Neuronal stem cell (in vitro differentiated cells): ENCODE measurements around the gene ZFAND3.
"Not testable (repeated sequence)": the region's sequence is repeated elsewhere in the genome, so short reads cannot be mapped to it uniquely, and the experiment has no call there.

Experiments used
- DNase-seq: peaks from one replicate; pipeline ENCODE4 v3.0.0-alpha.2; 2013; ENCODE audit warnings: low spot score
- H2AFZ ChIP-seq: one replicate; pipeline ENCODE4 v1.6.1; 2013; ENCODE audit warnings: mild to moderate bottlenecking, low read length, inconsistent platforms
- H2AK5ac ChIP-seq: 2 replicates; pipeline ENCODE4 v1.6.1; 2013; ENCODE audit warnings: low read depth, mild to moderate bottlenecking, inconsistent platforms, low read length, moderate library complexity, mixed read lengths
- H2BK120ac ChIP-seq: 2 replicates; pipeline ENCODE4 v1.6.1; 2013; ENCODE audit warnings: low read depth, mild to moderate bottlenecking, inconsistent platforms, low read length, moderate library complexity, mixed read lengths
- H2BK12ac ChIP-seq: one replicate; pipeline ENCODE4 v1.6.1; 2013; ENCODE audit warnings: low read length, inconsistent platforms
- H2BK15ac ChIP-seq: 2 replicates; pipeline ENCODE4 v1.6.1; 2013; ENCODE audit warnings: mild to moderate bottlenecking, low read length, inconsistent platforms, mixed read lengths
- H2BK5ac ChIP-seq: one replicate; pipeline ENCODE4 v1.6.1; 2013; ENCODE audit warnings: inconsistent platforms, mild to moderate bottlenecking, low read length, moderate library complexity
- H3K14ac ChIP-seq: one replicate; pipeline ENCODE4 v1.6.1; 2013; ENCODE audit warnings: low read length, inconsistent platforms
- H3K18ac ChIP-seq: 2 replicates; pipeline ENCODE4 v1.6.1; 2013; ENCODE audit warnings: low read length, inconsistent platforms
- H3K23ac ChIP-seq: 2 replicates; pipeline ENCODE4 v1.6.1; 2013; ENCODE audit warnings: low read depth, mild to moderate bottlenecking, mixed read lengths, low read length, inconsistent platforms; ENCODE audit not compliant: poor library complexity
- H3K27ac ChIP-seq: replicated peaks from 3 replicates; pipeline ENCODE4 v1.5.1; 2013; ENCODE audit warnings: low read length, inconsistent platforms
- H3K27me3 ChIP-seq, 3 experiments: 2 replicates each; pipeline ENCODE4 v1.6.1; 2013; ENCODE audit warnings: low read length in 3 of 3, mild to moderate bottlenecking in 2 of 3, inconsistent platforms in 1 of 3, low read depth in 1 of 3, mixed read lengths in 1 of 3, moderate library complexity in 1 of 3; ENCODE audit not compliant: control insufficient read depth in 3 of 3, insufficient read depth in 3 of 3
- H3K36me3 ChIP-seq, 2 donors: replicated peaks in 1 of 2; 2 replicates each; pipeline ENCODE4 v1.6.1; 2013; ENCODE audit warnings: low read length in 2 of 2; ENCODE audit not compliant: control insufficient read depth in 2 of 2, insufficient read depth in 2 of 2
- H3K4ac ChIP-seq: 2 replicates; pipeline ENCODE4 v1.6.1; 2013; ENCODE audit warnings: inconsistent platforms, mild to moderate bottlenecking, low read length, moderate library complexity
- H3K4me1 ChIP-seq, 2 donors: 1 replicate in 1 of 2; 2 replicates in 1 of 2; pipeline ENCODE4 v1.6.1; 2013; ENCODE audit warnings: low read length in 2 of 2, low read depth in 1 of 2; ENCODE audit not compliant: control insufficient read depth in 2 of 2, insufficient read depth in 1 of 2
- H3K4me2 ChIP-seq: one replicate; pipeline ENCODE4 v1.6.1; 2013; ENCODE audit warnings: mild to moderate bottlenecking, low read length, inconsistent platforms; ENCODE audit not compliant: insufficient read depth, poor library complexity, severe bottlenecking
- H3K4me3 ChIP-seq, 2 donors: 2 replicates each; pipeline ENCODE4 v1.5.1; 2013; ENCODE audit warnings: low read length in 2 of 2, mild to moderate bottlenecking in 2 of 2, inconsistent platforms in 1 of 2, moderate library complexity in 1 of 2
- H3K79me1 ChIP-seq: one replicate; pipeline ENCODE4 v1.6.1; 2013; ENCODE audit warnings: low read depth, mild to moderate bottlenecking, inconsistent platforms, low read length, moderate library complexity
- H3K9ac ChIP-seq: one replicate; pipeline ENCODE4 v1.6.1; 2013; ENCODE audit warnings: mild to moderate bottlenecking, low read depth, low read length, inconsistent platforms; ENCODE audit not compliant: poor library complexity
- H3K9me3 ChIP-seq, 2 donors: replicated peaks in 1 of 2; 2 replicates each; pipeline versions ENCODE3 to v1.6.1; 2013; ENCODE audit warnings: low read length in 2 of 2, mild to moderate bottlenecking in 2 of 2, inconsistent platforms in 1 of 2, low read depth in 1 of 2, mixed read lengths in 1 of 2, moderate library complexity in 1 of 2; ENCODE audit not compliant: control insufficient read depth in 2 of 2, insufficient read depth in 1 of 2
- H4K8ac ChIP-seq: one replicate; pipeline ENCODE4 v1.6.1; 2013; ENCODE audit warnings: low read depth, mild to moderate bottlenecking, inconsistent platforms, low read length, moderate library complexity
- H4K91ac ChIP-seq: one replicate; pipeline ENCODE4 v1.6.1; 2013; ENCODE audit warnings: low read length, low read depth, mild to moderate bottlenecking, inconsistent platforms; ENCODE audit not compliant: poor library complexity
- WGBS, 2 donors: extraction: QIAGEN DNeasy Blood & Tissue Kit; methylation state at CpG; one replicate each; pipeline ENCODE4 v1.1.7; 2013; ENCODE audit warnings: missing lambda C conversion rate in 2 of 2, mixed read lengths in 1 of 2; ENCODE audit not compliant: insufficient read length in 2 of 2, insufficient replicate concordance in 1 of 2; ENCODE audit errors: extremely low coverage in 2 of 2; 5-methylcytosine and 5-hydroxymethylcytosine counted together

ZFAND3 gene

DNA sequence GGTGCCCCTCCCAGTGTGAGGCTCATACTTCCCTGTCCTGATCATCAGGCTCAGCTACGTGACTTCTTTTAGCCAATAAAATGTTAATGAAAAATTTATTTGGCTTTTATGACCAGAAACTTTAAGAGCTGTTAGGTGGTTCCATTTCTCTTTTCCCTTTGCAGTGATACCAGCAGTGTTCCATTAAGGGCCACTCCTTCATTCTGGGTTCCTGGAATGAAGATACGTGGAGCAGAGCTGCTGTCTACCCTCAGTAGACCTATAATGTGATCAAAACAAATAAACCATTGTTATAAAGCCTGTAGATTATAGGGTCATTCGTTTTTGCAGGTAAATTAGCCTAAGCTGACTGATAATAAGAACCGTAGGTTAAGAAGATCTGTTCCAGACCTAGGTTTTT is 228.0 kb downstream of the ZFAND3 start:
- no peak overlapping the region for H3K14ac ChIP-seq
- H2BK5ac ChIP-seq = no peak overlapping the region
- no peak overlapping the region for H4K91ac ChIP-seq
- H3K18ac ChIP-seq = no peak overlapping the region
- H3K36me3 ChIP-seq = no peaks in the 10 kb centered on the region
- H2AFZ ChIP-seq = no peak overlapping the region
- no peaks in the 10 kb centered on the region for H3K4me1 ChIP-seq
- H3K79me1 ChIP-seq = peaks cover 4% of the 10 kb centered on the region
- DNase-seq = no peak
- H2BK15ac ChIP-seq = no peak overlapping the region
- no peak overlapping the region for H4K8ac ChIP-seq
- no peak overlapping the region for H3K4me2 ChIP-seq
- no peak overlapping the region for H2AK5ac ChIP-seq
- no peaks in the 10 kb centered on the region for H3K27me3 ChIP-seq
- H2BK12ac ChIP-seq = no peak overlapping the region
- H3K4me3 ChIP-seq = no peak overlapping the region
- H3K23ac ChIP-seq = no peak overlapping the region
- no peaks in the 10 kb centered on the region for H3K9me3 ChIP-seq
- no peak overlapping the region for H2BK120ac ChIP-seq
- no peak overlapping the region for H3K9ac ChIP-seq
- H3K27ac ChIP-seq = no peak overlapping the region
- WGBS, 2 donors = no CpG with 5 or more reads among the region's 4 CpGs
- no peak overlapping the region for H3K4ac ChIP-seq

DNA sequence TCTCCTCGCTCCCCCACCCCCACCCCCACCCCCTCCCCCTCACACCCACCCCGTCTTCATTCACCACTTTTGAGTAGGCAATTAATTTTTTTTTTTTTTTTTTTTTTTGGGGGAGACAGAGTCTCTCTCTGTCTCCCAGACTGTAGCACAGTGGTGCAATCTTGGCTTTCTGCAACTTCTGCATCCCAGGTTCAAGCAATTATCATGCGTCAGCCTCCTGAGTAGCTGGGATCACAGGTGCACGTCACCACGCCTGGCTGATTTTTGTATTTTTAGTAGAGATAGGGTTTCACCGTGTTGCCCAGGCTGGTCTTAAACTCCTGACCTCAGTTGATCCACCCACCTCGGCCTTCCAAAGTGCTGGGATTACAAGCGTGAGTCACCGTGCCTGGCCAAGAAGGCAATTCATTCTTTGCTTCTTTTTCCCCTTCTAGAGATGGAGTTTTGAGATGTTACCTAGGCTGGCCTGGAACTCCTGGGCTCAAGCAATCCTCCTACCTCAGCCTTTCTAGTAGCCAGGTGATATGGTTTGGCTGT is 230.4 kb downstream of the ZFAND3 start:
- not testable (repeated sequence) for H4K91ac ChIP-seq, H2BK12ac ChIP-seq, H2BK15ac ChIP-seq, DNase-seq, H3K36me3 ChIP-seq, H3K27me3 ChIP-seq, H3K23ac ChIP-seq, H3K79me1 ChIP-seq, H3K9ac ChIP-seq, H3K27ac ChIP-seq, H3K4me3 ChIP-seq, H3K4me1 ChIP-seq, H3K14ac ChIP-seq, H3K18ac ChIP-seq, H2AFZ ChIP-seq, H3K4me2 ChIP-seq, H3K4ac ChIP-seq, H2BK5ac ChIP-seq, H2AK5ac ChIP-seq, H2BK120ac ChIP-seq, H3K9me3 ChIP-seq, H4K8ac ChIP-seq
- no CpG with 5 or more reads among the region's 9 CpGs for WGBS, 2 donors

DNA sequence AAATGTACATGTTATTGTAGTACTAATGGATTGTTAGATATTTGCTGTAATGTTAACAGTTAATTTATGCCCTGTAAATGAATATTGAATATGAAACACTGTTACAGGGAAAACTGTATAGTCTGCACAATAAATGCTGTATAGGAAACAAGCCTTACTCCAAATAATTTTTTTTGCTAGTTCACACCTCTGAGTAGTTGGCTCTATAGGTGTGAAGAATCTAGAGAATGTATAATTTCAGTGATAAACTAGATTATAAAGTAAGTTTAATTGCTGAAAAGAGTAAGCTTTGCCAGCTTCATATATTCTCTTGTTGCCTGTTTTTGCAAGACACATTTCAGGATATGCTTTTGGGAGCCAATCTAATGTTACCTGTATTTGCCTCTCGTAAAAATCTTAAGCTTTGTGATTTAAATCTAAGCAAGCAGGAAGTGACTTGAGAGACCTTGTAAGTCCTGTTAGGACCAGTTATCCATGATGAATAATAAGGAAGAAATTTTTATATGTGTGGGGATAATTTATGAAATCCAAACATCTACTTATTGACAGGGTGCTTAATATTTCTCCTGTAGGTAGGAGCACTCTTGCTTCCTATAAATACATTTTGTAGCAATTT is 232.4 kb downstream of the ZFAND3 start:
- WGBS, 2 donors = no CpG with 5 or more reads among the region's 1 CpG
- H3K9ac ChIP-seq = no peak overlapping the region

GRCh38 chr6:38054527-38055202 is 235.1 kb downstream of the ZFAND3 start:
- Histone ChIP-seq H3K4ac (no peak overlapping the region), H3K4me3 (no peak overlapping the region), H3K79me1 (peaks cover 3% of the 10 kb centered on the region), H3K9me3 (no peaks in the 10 kb centered on the region), H3K4me2 (no peak overlapping the region), H3K4me1 (no peaks in the 10 kb centered on the region), H3K14ac (no peak overlapping the region), H2BK15ac (no peak overlapping the region), H4K91ac (no peak overlapping the region), H2AFZ (no peak overlapping the region), H4K8ac (no peak overlapping the region), H3K27me3 (no peaks in the 10 kb centered on the region), H2BK5ac (no peak overlapping the region), H3K18ac (no peak overlapping the region), H3K9ac (no peak overlapping the region), H3K36me3 (no peaks in the 10 kb centered on the region), H3K27ac (no peak overlapping the region), H3K23ac (no peak overlapping the region), H2BK12ac (no peak overlapping the region), H2AK5ac (no peak overlapping the region), H2BK120ac (no peak overlapping the region)
- no peak for DNase-seq
- WGBS, 2 donors = 100% methylated on average over 1 of the region's 4 CpGs; no CpG with 5 or more reads in 1 of the 2 donors

More for the DNA sequence above, 232.4 kb downstream of the ZFAND3 start:
- no peaks in the 10 kb centered on the region for H3K36me3 ChIP-seq
- no peak overlapping the region for H4K8ac ChIP-seq
- H3K27ac ChIP-seq = no peak overlapping the region
- no peak overlapping the region for H3K14ac ChIP-seq
- H3K23ac ChIP-seq = no peak overlapping the region
- H2BK5ac ChIP-seq = no peak overlapping the region
- H2AK5ac ChIP-seq = no peak overlapping the region
- H3K4me2 ChIP-seq = no peak overlapping the region
- no peaks in the 10 kb centered on the region for H3K9me3 ChIP-seq
- H2BK120ac ChIP-seq = no peak overlapping the region
- H3K27me3 ChIP-seq = no peaks in the 10 kb centered on the region
- H3K4me1 ChIP-seq = no peaks in the 10 kb centered on the region
- no peak for DNase-seq
- no peak overlapping the region for H3K4ac ChIP-seq
- no peak overlapping the region for H4K91ac ChIP-seq
- H2BK12ac ChIP-seq = no peak overlapping the region
- H2AFZ ChIP-seq = no peak overlapping the region
- H3K18ac ChIP-seq = no peak overlapping the region
- H3K79me1 ChIP-seq = peaks cover 5% of the 10 kb centered on the region
- no peak overlapping the region for H2BK15ac ChIP-seq
- no peak overlapping the region for H3K4me3 ChIP-seq
